ENCODE data around the gene GLB1L3. TPM values are rescaled to one million over a fixed set of nuclear protein-coding genes. Genes with fewer than 3 reads are reported as not detected.

The GLB1L3 gene
- total RNA-seq, 4 donors from 2014 or later = 0.16 TPM; not detected in 3

DNA sequence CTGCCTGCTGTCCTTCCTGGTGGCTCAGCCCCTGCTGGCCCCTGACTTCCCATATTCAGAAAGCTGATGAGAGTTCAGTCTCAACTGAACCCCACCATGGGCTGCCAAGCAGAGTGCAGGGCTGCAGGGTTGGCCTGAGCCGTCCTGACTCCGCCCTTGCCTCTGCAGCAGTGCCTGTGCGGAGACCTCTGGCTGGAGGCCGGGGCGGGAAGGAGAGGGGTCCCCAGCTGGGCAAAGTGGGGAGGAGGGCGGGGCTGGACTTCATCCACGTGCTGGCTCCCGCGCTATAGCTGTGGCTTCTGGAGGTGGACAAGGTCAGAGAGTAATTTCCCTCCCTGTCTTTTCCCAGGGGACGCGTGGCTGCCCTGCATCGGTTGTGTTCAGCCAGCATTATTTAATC lies 13.6 kb downstream of the GLB1L3 start:
- intact Hi-C loops (cut with DNase I; ENCODE audit: low total_unique reads) = no loop called here
- no peak for TF ChIP-seq EP300 (IDR thresholded peaks at IDR 0.05; ENCODE audit: low read depth)
- TF ChIP-seq, protein P1, sequence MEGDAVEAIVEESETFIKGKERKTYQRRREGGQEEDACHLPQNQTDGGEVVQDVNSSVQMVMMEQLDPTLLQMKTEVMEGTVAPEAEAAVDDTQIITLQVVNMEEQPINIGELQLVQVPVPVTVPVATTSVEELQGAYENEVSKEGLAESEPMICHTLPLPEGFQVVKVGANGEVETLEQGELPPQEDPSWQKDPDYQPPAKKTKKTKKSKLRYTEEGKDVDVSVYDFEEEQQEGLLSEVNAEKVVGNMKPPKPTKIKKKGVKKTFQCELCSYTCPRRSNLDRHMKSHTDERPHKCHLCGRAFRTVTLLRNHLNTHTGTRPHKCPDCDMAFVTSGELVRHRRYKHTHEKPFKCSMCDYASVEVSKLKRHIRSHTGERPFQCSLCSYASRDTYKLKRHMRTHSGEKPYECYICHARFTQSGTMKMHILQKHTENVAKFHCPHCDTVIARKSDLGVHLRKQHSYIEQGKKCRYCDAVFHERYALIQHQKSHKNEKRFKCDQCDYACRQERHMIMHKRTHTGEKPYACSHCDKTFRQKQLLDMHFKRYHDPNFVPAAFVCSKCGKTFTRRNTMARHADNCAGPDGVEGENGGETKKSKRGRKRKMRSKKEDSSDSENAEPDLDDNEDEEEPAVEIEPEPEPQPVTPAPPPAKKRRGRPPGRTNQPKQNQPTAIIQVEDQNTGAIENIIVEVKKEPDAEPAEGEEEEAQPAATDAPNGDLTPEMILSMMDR (IDR thresholded peaks at IDR 0.05) = no peak

DNA sequence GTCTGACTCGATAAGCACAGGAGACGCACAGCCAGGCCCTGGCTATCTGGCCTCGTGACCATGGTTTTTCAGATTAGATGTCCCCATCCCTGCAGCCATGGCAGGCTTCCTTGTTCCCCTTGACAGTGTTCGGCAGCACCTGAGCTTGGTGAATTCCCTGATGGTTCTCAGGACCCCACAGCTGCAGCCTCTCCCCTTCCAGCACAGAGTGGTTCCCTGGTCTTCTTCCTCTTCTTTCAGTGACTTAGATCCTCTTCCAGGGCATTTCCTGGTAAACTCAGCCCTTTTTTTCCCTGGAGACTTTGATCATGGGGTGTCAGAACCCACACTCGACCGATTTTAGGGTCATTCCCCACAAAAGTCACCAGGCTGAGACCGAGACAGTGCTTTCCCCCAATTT lies 14.5 kb downstream of the GLB1L3 start:
- in situ Hi-C loops (cut with MboI; ENCODE audit: low pct_ligation_motif_present in 1 of 4, low pct_unique_long_range_greater_than_20kb in 1 of 4, low sequenced_read_pairs in 3 of 4) = no loop called here

More for the DNA sequence above, 13.6 kb downstream of the GLB1L3 start:
- Histone ChIP-seq H3K27ac (no peak overlapping the region), H3K9me3 (no peaks in the 10 kb centered on the region), H3K4me1 (no peaks in the 10 kb centered on the region), H3K36me3 (no peaks in the 10 kb centered on the region), H3K27me3 (no peaks in the 10 kb centered on the region), H3K4me3 (no peak overlapping the region)
- WGBS, 2 donors (ENCODE audit: low coverage in 1 of 2) = 50 to 59% methylated on average over 2 to 12 of the region's 12 CpGs
- DNase-seq = no peak
- in situ Hi-C loops (cut with MboI; ENCODE audit: low pct_ligation_motif_present in 1 of 4, low pct_unique_long_range_greater_than_20kb in 1 of 4, low sequenced_read_pairs in 3 of 4) = no loop called here

DNA sequence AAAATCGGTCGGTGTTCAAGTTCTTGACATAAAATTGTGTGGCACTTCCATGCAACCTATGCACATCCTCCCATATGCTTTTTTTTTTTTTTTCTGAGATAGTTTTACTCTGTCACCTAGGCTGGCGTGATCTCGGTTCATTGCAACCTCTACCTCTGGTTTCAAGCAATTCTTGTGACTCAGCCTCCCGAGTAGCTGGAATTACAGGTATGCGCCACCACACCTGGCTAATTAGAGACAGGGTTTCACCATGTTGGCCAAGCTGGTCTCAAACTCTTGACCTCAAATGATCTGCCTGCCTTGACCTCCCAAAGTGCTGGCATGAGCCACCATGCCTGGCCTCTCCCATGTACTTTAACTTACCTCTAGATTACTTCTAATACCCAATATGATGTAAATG lies 15.0 kb downstream of the GLB1L3 start:
- Histone ChIP-seq H3K27ac (no peak overlapping the region), H3K9me3 (no peaks in the 10 kb centered on the region), H3K4me1 (no peaks in the 10 kb centered on the region), H3K4me3 (no peak overlapping the region), H3K36me3 (no peaks in the 10 kb centered on the region), H3K27me3 (no peaks in the 10 kb centered on the region)
- WGBS, 2 donors (ENCODE audit: low coverage in 1 of 2) = 83% methylated on average over 6 of the region's 6 CpGs; no CpG with 5 or more reads in 1 of the 2 donors
- intact Hi-C loops (cut with DNase I; ENCODE audit: low total_unique reads) = no loop called here
- in situ Hi-C loops (cut with MboI; ENCODE audit: low pct_ligation_motif_present in 1 of 4, low pct_unique_long_range_greater_than_20kb in 1 of 4, low sequenced_read_pairs in 3 of 4) = no loop called here
- DNase-seq = no peak
- TF ChIP-seq, protein P1 (IDR thresholded peaks at IDR 0.05) = no peak
- no peak for TF ChIP-seq POLR2AphosphoS5 (IDR thresholded peaks at IDR 0.05)

More for the DNA sequence above, 14.5 kb downstream of the GLB1L3 start:
- H3K27me3 ChIP-seq = no peaks in the 10 kb centered on the region
- H3K9me3 ChIP-seq = no peaks in the 10 kb centered on the region
- H3K27ac ChIP-seq = no peak overlapping the region
- DNase-seq = no peak
- TF ChIP-seq POLR2A (IDR thresholded peaks at IDR 0.05) = no peak
- no peak for TF ChIP-seq EP300 (IDR thresholded peaks at IDR 0.05; ENCODE audit: low read depth)
- TF ChIP-seq POLR2AphosphoS5 (IDR thresholded peaks at IDR 0.05) = no peak
- TF ChIP-seq, protein P1 (IDR thresholded peaks at IDR 0.05) = no peak
- 81 to 83% methylated on average over 4 to 7 of the region's 7 CpGs for WGBS, 2 donors (ENCODE audit: low coverage in 1 of 2)
- no peaks in the 10 kb centered on the region for H3K36me3 ChIP-seq
- intact Hi-C loops (cut with DNase I; ENCODE audit: low total_unique reads) = no loop called here
- H3K4me3 ChIP-seq = no peak overlapping the region
- no peaks in the 10 kb centered on the region for H3K4me1 ChIP-seq

DNA sequence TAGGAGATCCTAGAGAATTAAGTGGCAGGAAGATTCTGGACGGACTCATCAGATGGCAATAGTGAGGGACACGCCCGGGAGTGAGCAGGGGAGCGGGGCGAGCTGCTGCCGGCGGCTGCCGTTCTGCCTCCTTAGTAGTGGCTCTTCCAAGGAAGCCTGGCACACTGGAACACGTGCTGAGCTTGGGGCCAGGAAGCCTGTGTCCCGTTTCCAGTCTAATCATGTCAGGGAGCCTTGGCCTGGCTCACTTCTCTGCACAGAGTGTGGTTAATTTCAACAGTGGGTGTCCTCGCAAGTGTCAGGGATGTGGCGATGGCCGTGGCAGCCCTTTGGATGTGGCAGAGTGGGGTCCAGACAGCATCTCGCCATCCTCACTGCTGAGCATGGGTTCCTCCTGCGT lies 16.5 kb downstream of the GLB1L3 start:
- no peak for DNase-seq
- Histone ChIP-seq H3K4me3 (no peak overlapping the region), H3K27ac (no peak overlapping the region), H3K9me3 (no peaks in the 10 kb centered on the region), H3K36me3 (no peaks in the 10 kb centered on the region), H3K4me1 (no peaks in the 10 kb centered on the region), H3K27me3 (no peaks in the 10 kb centered on the region)
- TF ChIP-seq POLR2AphosphoS5 (IDR thresholded peaks at IDR 0.05) = no peak
- TF ChIP-seq, protein P1 (IDR thresholded peaks at IDR 0.05) = no peak
- no peak for TF ChIP-seq POLR2A (IDR thresholded peaks at IDR 0.05)
- TF ChIP-seq EP300 (IDR thresholded peaks at IDR 0.05; ENCODE audit: low read depth) = no peak
- WGBS, 2 donors (ENCODE audit: low coverage in 1 of 2) = 75% methylated on average over 15 of the region's 15 CpGs; no CpG with 5 or more reads in 1 of the 2 donors
- in situ Hi-C loops (cut with MboI; ENCODE audit: low pct_ligation_motif_present in 1 of 4, low pct_unique_long_range_greater_than_20kb in 1 of 4, low sequenced_read_pairs in 3 of 4) = no loop called here
- intact Hi-C loops (cut with DNase I; ENCODE audit: low total_unique reads) = no loop called here
